ENCODE results near the gene ADORA1. TPM values are rescaled to one million over a fixed set of nuclear protein-coding genes. Genes with fewer than 3 reads are reported as not detected.

Gene ADORA1
- total and polyA plus RNA-seq, 2 of the 4 experiments (the other 2 are of a cell fraction) = 0.36 to 0.56 TPM

- CTCF ChIA-PET = no interaction called here
- intact Hi-C loops (cut with micrococcal nuclease) = no loop called here
These were observed 3.5 kb upstream of the ADORA1 start for GRCh38 chr1:203124011-203124410.

More at GRCh38 chr1:203124011-203124410, 3.5 kb upstream of the ADORA1 start:
- no TSS peak for BruUV-seq (replicated peaks)
- H3K23ac ChIP-seq (ENCODE audit: low read depth, low read length) = no peak overlapping the region
- H3K4me2 ChIP-seq (ENCODE audit: low read depth, low read length) = no peak overlapping the region
- no peak overlapping the region for H2BK5ac ChIP-seq (ENCODE audit: low read depth, low read length, poor library complexity, severe bottlenecking)
- no peaks in the 10 kb centered on the region for H3K9me3 ChIP-seq (ENCODE audit: control insufficient read depth, insufficient read depth, low read length)
- H4K20me1 ChIP-seq (ENCODE audit: insufficient read depth, low read length) = no peaks in the 10 kb centered on the region; the same call in 1 of the 2 replicates
- no peak overlapping the region for H3K9ac ChIP-seq (ENCODE audit: low read depth, low read length)
- TF ChIP-seq BHLHE40 (IDR thresholded peaks at IDR 0.05; ENCODE audit: low read depth, low read length) = no peak
- TF ChIP-seq NFE2L2 (IDR thresholded peaks at IDR 0.05; ENCODE audit: low read depth, low read length) = no peak
- no peak for TF ChIP-seq CTCF (conservative IDR thresholded peaks at IDR 0.05; ENCODE audit: low read depth, low read length)
- no peak for TF ChIP-seq SMC3 (IDR thresholded peaks at IDR 0.05; ENCODE audit: low read depth, low read length)
- no peak for TF ChIP-seq POLR2A (IDR thresholded peaks at IDR 0.05; ENCODE audit: low read depth, low read length)
- TF ChIP-seq ELK1 (IDR thresholded peaks at IDR 0.05; ENCODE audit: borderline replicate concordance, low read depth, low read length) = no peak
- TF ChIP-seq CEBPB (IDR thresholded peaks at IDR 0.05; ENCODE audit: low read depth, low read length) = no peak
- TF ChIP-seq RAD21 (IDR thresholded peaks at IDR 0.05; ENCODE audit: low read length) = no peak
- TF ChIP-seq MXI1 (IDR thresholded peaks at IDR 0.05; ENCODE audit: borderline replicate concordance, low read depth, low read length) = no peak
- no peak for TF ChIP-seq MAZ (IDR thresholded peaks at IDR 0.05; ENCODE audit: borderline replicate concordance, low read depth, low read length)
- no peak for TF ChIP-seq USF2 (IDR thresholded peaks at IDR 0.05; ENCODE audit: low read depth, low read length)
- TF ChIP-seq MAFK (IDR thresholded peaks at IDR 0.05; ENCODE audit: low read depth, low read length) = no peak
- in situ Hi-C loops (cut with MboI; ENCODE audit: low sequenced_read_pairs) (no loop called here), dilution Hi-C loops (cut with HindIII; ENCODE audit: low sequenced_read_pairs, unreplicated experiment) (no loop called here)
- H3K36me3 ChIP-seq (ENCODE audit: control insufficient read depth, insufficient read depth, low read length) = no peaks in the 10 kb centered on the region
- 48% methylated on average over 2 of the region's 5 CpGs; no CpG with 5 or more reads in 1 of the 2 experiments for whole genome bisulfite sequencing, 2 experiments (ENCODE audit: extremely low coverage in 2 of 2, insufficient read length in 1 of 2)
- H3K4me3 ChIP-seq (ENCODE audit: insufficient read depth, low read depth, low read length) = no peak overlapping the region
- H3K56ac ChIP-seq (ENCODE audit: extremely low read depth, insufficient read depth, low read length) = no peak overlapping the region
- H3K27ac ChIP-seq (ENCODE audit: insufficient read depth, low read length) = no peak overlapping the region
- H3K9me1 ChIP-seq (ENCODE audit: insufficient read depth, low read length) = no peaks in the 10 kb centered on the region
- H3K27me3 ChIP-seq (ENCODE audit: control insufficient read depth, insufficient read depth, low read length) = peaks cover 63% of the 10 kb centered on the region
- POLR2A ChIA-PET (ENCODE audit: unreplicated experiment) = no interaction called here
- no peak overlapping the region for H4K8ac ChIP-seq (ENCODE audit: low read depth in 2 of 2, low read length in 2 of 2)
- no peak overlapping the region for H2AK5ac ChIP-seq (ENCODE audit: low read depth, low read length)
- no peak overlapping the region for H3K18ac ChIP-seq (ENCODE audit: low read depth, low read length)
- no peak overlapping the region for H4K91ac ChIP-seq (ENCODE audit: insufficient read depth, low read depth, low read length)
- H3K4ac ChIP-seq (ENCODE audit: low read depth, low read length) = no peak overlapping the region
- peaks cover 3% of the 10 kb centered on the region; the same call in 1 of the 2 replicates for H3K4me1 ChIP-seq (ENCODE audit: control insufficient read depth, insufficient read depth, low read length)
- no peak for ATAC-seq (ENCODE audit: low read depth)
- H3K14ac ChIP-seq (replicated peaks; ENCODE audit: low read depth, low read length) = no peak overlapping the region
- H2AK9ac ChIP-seq (replicated peaks; ENCODE audit: low read depth, low read length, poor library complexity) = no peak overlapping the region
- H2BK20ac ChIP-seq (ENCODE audit: low read depth, low read length) = no peak overlapping the region
- DNase-seq = no peak
- no peaks in the 10 kb centered on the region for H3K79me1 ChIP-seq (ENCODE audit: low read depth in 1 of 2, low read length in 2 of 2)
- H2AFZ ChIP-seq (replicated peaks; ENCODE audit: low read length, poor library complexity) = peak overlapping the region; percentile 55
- no peak overlapping the region for H2BK120ac ChIP-seq (ENCODE audit: low read depth, low read length)
- H2BK15ac ChIP-seq (ENCODE audit: low read depth, low read length) = no peak overlapping the region
- no peak overlapping the region for H4K5ac ChIP-seq (ENCODE audit: low read depth, low read length)

Data from IMR-90 (cell line).